Panc1 (cell line): ENCODE data around the gene RSPO3.

Experiments
- CTCF ChIP-seq: fragments of 450-650 bp; IDR thresholded peaks from 2 replicates; pipeline ENCODE4 v1.5.1; 2017; ENCODE audit warnings: mild to moderate bottlenecking
- POLR2AphosphoS5 ChIP-seq: IDR thresholded peaks from 2 replicates; pipeline ENCODE4 v1.6.1; 2012; ENCODE audit warnings: mild to moderate bottlenecking, low read depth, low read length, moderate library complexity
- REST ChIP-seq, 2 experiments: IDR thresholded peaks; 2 replicates each; pipeline ENCODE4 v1.6.1; 2011 to 2012; ENCODE audit warnings: low read depth in 2 of 2, control low read depth in 1 of 2, low read length in 1 of 2, mild to moderate bottlenecking in 1 of 2, moderate library complexity in 1 of 2; ENCODE audit not compliant: insufficient read depth in 1 of 2
- SIN3A ChIP-seq: IDR thresholded peaks from 2 replicates; pipeline ENCODE4 v1.6.1; 2012; ENCODE audit warnings: low read depth, mild to moderate bottlenecking, low read length, moderate library complexity, borderline replicate concordance; ENCODE audit not compliant: insufficient read depth

- TF ChIP-seq CTCF: peak; percentile 38; the same call in 1 of the 2 replicates
- no peak for TF ChIP-seq POLR2AphosphoS5
- TF ChIP-seq REST (IDR thresholded peaks at IDR 0.05; ENCODE audit: insufficient read depth in 1 of 2, low read depth in 2 of 2, low read length in 1 of 2): no peak
- no peak for TF ChIP-seq SIN3A
Measured at GRCh38 chr6:127100510-127101140, 17.8 kb upstream of the RSPO3 start.
